NCI-H748 (cell line): ENCODE results near the gene GARIN5A.

Experiments
- DNase-seq: peaks from one replicate; lab custom pipeline; 2025; ENCODE audit not compliant: unreplicated experiment; lab: John Stamatoyannopoulos, UW

Gene GARIN5A

GRCh38 chr19:50509366-50509765 is 32.7 kb upstream of the GARIN5A start:
- DNase-seq: no peak

- DNase-seq: no peak
These were observed 32.2 kb upstream of the GARIN5A start for GRCh38 chr19:50508843-50509190.

- DNase-seq: no peak
These were observed 30.7 kb upstream of the GARIN5A start for GRCh38 chr19:50507376-50507775.

- no peak for DNase-seq
These were observed 30.1 kb upstream of the GARIN5A start for GRCh38 chr19:50506700-50507099.

- DNase-seq: no peak
These were observed 29.4 kb upstream of the GARIN5A start for GRCh38 chr19:50505856-50506611.

- DNase-seq: no peak
These were observed 25.2 kb upstream of the GARIN5A start for GRCh38 chr19:50501568-50502475.

- DNase-seq: no peak
These were observed 24.5 kb upstream of the GARIN5A start for GRCh38 chr19:50501186-50501567.

- DNase-seq: no peak
These were observed 24.1 kb upstream of the GARIN5A start for GRCh38 chr19:50500753-50501151.

GRCh38 chr19:50500060-50500752 is 23.6 kb upstream of the GARIN5A start:
- DNase-seq: peak; percentile 49

- no peak for DNase-seq
These were observed 21.8 kb upstream of the GARIN5A start for GRCh38 chr19:50498219-50499056.

- DNase-seq: no peak
These were observed 20.4 kb upstream of the GARIN5A start for GRCh38 chr19:50497022-50497405.

- DNase-seq: peak; percentile 39
These were observed 19.8 kb upstream of the GARIN5A start for GRCh38 chr19:50496189-50497021.

GRCh38 chr19:50495020-50495531 is 18.4 kb upstream of the GARIN5A start:
- no peak for DNase-seq

- no peak for DNase-seq
These were observed 17.8 kb upstream of the GARIN5A start for GRCh38 chr19:50494186-50495019.

GRCh38 chr19:50493171-50493570 is 16.5 kb upstream of the GARIN5A start:
- DNase-seq: no peak

GRCh38 chr19:50492303-50493052 is 15.8 kb upstream of the GARIN5A start:
- DNase-seq: no peak

GRCh38 chr19:50490991-50491472 is 14.4 kb upstream of the GARIN5A start:
- DNase-seq: no peak

- no peak for DNase-seq
These were observed 13.8 kb upstream of the GARIN5A start for GRCh38 chr19:50490411-50490811.
